Middle frontal gyrus (tissue), 1 donor: ENCODE results near the gene PRM3.

Experiments used
- DNase-seq: peaks from one replicate; pipeline ENCODE4 v3.0.0-alpha.2; 2015; ENCODE audit warnings: low spot score; ENCODE audit errors: extremely low spot score

PRM3 gene

DNA sequence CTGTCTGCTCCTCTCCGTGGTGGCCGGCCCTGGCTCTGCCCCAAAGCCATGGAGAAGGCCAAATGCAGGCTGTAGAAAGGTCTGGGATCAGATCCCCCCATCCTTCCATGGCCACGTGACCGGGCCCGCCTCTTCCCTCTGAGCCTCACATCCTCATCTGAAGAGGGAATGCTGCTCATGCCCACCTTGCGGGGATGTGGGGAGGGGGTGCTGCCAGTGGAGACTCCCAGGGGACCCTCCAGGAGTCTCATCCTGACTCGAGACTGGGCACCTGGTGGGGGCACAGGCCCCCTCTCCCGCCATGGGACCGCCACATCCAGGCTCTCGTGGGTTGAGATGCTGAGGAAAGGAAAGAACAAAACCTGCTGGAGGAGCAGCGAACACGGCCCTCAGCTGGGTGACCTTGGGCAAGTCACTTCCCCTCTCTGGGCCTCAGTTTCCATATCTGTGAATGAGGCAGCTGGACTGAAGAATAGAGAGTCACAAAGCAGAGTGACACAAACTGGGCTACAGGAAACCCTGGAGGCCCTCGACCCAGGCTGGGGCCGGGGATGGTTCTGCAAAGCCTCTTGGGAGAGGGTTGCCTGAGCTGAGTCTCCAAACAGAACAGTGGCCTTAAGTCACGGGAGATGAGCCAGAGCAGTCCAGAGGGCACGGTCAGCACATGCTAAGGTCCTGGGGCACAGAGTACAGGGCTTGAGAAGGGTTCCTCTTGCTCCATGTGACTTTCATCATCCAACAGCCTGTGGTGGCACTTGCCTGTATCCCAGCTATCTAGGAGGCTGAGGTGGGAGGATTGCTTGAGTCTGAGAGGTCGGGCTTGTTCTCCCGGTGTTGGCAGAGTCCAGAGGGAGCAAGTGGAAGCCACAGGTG is 47.5 kb downstream of the PRM3 start:
- DNase-seq: no peak

DNA sequence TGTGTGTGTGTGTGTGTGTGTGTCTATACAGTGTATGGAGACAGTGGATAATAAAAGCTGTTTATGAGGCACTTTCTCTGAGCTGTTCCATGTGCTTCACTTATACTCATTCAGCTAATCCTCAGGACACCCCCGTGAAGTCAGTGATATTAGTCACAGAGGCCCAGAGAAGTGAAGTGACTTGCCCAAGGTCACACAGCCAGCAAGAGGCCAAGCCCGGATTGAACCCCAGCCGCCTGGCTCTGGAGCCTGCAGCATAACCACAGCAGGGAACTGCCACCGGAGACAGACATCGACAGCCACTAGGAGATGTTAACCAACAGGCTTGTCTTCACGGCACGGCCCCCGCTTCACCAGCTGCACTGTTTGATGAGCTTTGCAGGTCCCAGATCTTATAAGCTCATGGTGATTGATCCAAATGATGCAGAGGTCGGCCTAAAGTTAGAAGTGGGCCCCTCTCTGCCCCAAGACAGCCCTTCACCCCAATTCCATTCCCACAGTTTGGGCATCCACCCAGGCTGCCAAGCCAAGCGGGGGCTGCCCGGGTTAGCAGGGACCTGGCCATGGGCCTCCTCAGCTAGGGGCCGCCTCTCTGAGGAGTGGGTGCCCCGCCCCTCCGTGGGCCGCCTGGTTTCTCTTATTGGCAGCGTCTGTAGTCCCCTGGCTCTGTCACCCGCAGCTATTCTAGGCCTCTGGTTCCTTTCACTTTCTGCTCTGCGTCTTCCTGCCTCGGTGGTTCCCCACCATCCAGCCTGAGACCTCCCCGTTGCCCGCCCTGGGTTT is 48.3 kb downstream of the PRM3 start:
- no peak for DNase-seq

DNA sequence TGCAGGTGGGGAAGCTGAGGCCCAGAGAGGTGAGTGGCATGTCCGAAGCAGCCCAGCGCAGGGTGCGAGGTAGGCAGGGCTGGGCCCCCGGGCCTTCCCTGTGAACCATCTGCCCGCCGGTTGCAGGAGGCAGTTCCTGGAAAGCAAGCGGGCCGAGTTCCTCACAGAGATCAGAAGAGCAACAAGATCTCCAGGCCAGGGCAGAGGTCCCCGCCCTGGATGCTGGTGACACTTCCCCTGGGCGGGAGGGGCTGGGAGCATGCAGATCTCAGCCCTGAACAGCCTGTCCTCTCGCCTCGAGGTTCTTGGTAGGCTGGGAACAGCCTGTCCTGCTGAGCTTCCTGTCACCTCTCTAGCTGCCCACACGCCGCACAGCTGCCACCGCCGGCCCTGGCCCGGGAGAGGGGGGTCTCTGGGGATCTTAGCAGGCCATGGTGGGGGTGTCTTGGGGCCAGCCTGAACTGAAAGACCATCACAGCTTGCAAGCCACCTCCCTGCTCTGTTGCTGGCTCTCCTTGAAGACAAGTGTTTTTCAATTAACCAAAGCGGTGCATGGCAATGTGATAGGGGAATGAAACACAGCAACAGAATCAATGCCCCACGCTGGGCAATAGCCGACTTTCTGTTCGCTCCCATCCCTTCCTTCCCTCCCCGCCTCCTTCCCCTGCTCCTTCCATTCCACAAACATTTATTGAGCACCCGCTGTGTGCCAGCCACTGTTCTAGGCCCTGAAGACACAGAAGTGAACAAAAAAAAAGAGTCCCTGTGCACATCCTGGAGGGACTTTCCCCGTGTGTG is 49.1 kb downstream of the PRM3 start:
- DNase-seq: no peak
